H1 (cell line): ENCODE data around the gene PTPRT. TPM values are rescaled to one million over a fixed set of nuclear protein-coding genes. Genes with fewer than 3 reads are reported as not detected.

Experiments
- ASH2L ChIP-seq: fragments of 200-600, 300-600 bp; sonication (generic); IDR thresholded peaks from one replicate; pipeline ENCODE4 v1.7.1; 2017; ENCODE audit warnings: low read length
- CEBPB ChIP-seq: IDR thresholded peaks from 2 replicates; pipeline ENCODE4 v1.6.1; 2012; ENCODE audit warnings: low read depth, low read length
- RAD21 ChIP-seq, 2 experiments: IDR thresholded peaks in 1 of 2; conservative IDR thresholded peaks in 1 of 2; 2 replicates each; pipeline ENCODE4 v1.6.1; 2011; ENCODE audit warnings: low read depth in 2 of 2, low read length in 2 of 2, improper control_type of control experiment in 1 of 2, inconsistent platforms in 1 of 2, mild to moderate bottlenecking in 1 of 2, moderate library complexity in 1 of 2
- SAP30 ChIP-seq: fragments of 300-600 bp; sonication (generic); IDR thresholded peaks from 2 replicates; pipeline ENCODE4 v1.7.1; 2012; ENCODE audit warnings: low read length, moderate library complexity, mild to moderate bottlenecking, inconsistent platforms; ENCODE audit not compliant: insufficient read depth, insufficient replicate concordance
- SP4 ChIP-seq: IDR thresholded peaks from 2 replicates; pipeline ENCODE4 v1.6.1; 2012; ENCODE audit warnings: low read length, inconsistent platforms
- TAF1 ChIP-seq: IDR thresholded peaks from 2 replicates; pipeline ENCODE4 v1.6.1; 2011; ENCODE audit warnings: mild to moderate bottlenecking, low read depth, low read length
- polyA plus RNA-seq, 7 experiments: library from polyadenylated mRNA; depleted of rRNA in 3 of 7; stranded (reverse) in 5 of 7; unstranded in 2 of 7; fragments of >200 nt in 5 of 7; fragments of 200-250 nt in 2 of 7; gene quantifications; 1 replicate in 5 of 7; 2 replicates in 1 of 7; 4 replicates in 1 of 7; pipeline versions ENCODE4 v1.2.1 to v1.2.3, GENCODE V29; 2011 to 2013; ENCODE audit warnings: missing spikeins in 2 of 7, mixed read lengths in 2 of 7
- total RNA-seq: library from RNA; stranded (reverse); fragmentation: NEBNext Ultra II Directional; extraction: Animal tissue kit (Norgen Biotek cat#: 25700); gene quantifications from 2 replicates; pipeline ENCODE4 v1.2.1, GENCODE V29; 2021

The PTPRT gene
- total and polyA plus RNA-seq, 2 of the 8 experiments (the other 6 are each of a cell fraction or from before 2014, with no cell fraction given): 0.33 to 1.8 TPM

- TF ChIP-seq CEBPB (no peak), SAP30 (no peak), TAF1 (no peak), ASH2L (no peak), RAD21 (IDR thresholded peaks at IDR 0.05 in 1 of 2, conservative IDR thresholded peaks at IDR 0.05 in 1 of 2; ENCODE audit: low read depth in 2 of 2, low read length in 2 of 2) (no peak), SP4 (no peak)
Observed at GRCh38 chr20:42923348-42923918, 266.3 kb downstream of the PTPRT start (continued).
